RKO (cell line): ENCODE data around the gene CFAP299.
A peak's percentile ranks its signal among the peaks of the same experiment; 100 is the strongest.
"Not testable (repeated sequence)": the region's sequence is repeated elsewhere in the genome, so short reads cannot be mapped to it uniquely, and the experiment has no call there.

Experiments
- DNase-seq: peaks from one replicate; pipeline ENCODE4 v3.0.0-alpha.2; 2016; ENCODE audit warnings: low spot score

Gene CFAP299

GRCh38 chr4:80335554-80336358 is at the start of gene CFAP299:
CFAP299 (plus strand) TSS chr4:80335730.
- no peak for DNase-seq

- no peak for DNase-seq
Observed at GRCh38 chr4:80286451-80286850, 49.1 kb upstream of the CFAP299 start.

- DNase-seq = not testable (repeated sequence)
Observed at GRCh38 chr4:80290665-80291064, 44.9 kb upstream of the CFAP299 start.

- no peak for DNase-seq
Observed at GRCh38 chr4:80294206-80294605, 41.3 kb upstream of the CFAP299 start.

GRCh38 chr4:80295336-80295735 is 40.2 kb upstream of the CFAP299 start:
- no peak for DNase-seq

GRCh38 chr4:80295826-80296225 is 39.7 kb upstream of the CFAP299 start:
- no peak for DNase-seq

GRCh38 chr4:80301884-80302283 is 33.6 kb upstream of the CFAP299 start:
- DNase-seq = no peak

- DNase-seq = no peak
Observed at GRCh38 chr4:80302616-80303223, 32.8 kb upstream of the CFAP299 start.

- peak; percentile 90 for DNase-seq
Observed at GRCh38 chr4:80305466-80305865, 30.1 kb upstream of the CFAP299 start.

- peak; percentile 82 for DNase-seq
Observed at GRCh38 chr4:80306260-80306659, 29.3 kb upstream of the CFAP299 start.

- DNase-seq = peak; percentile 88
Observed at GRCh38 chr4:80307183-80307735, 28.3 kb upstream of the CFAP299 start.

- peak; percentile 95 for DNase-seq
Observed at GRCh38 chr4:80307774-80308465, 27.6 kb upstream of the CFAP299 start.

GRCh38 chr4:80308466-80308822 is 27.1 kb upstream of the CFAP299 start:
- no peak for DNase-seq

GRCh38 chr4:80309294-80310004 is 26.1 kb upstream of the CFAP299 start:
- peak; percentile 96 for DNase-seq

GRCh38 chr4:80311130-80311529 is 24.4 kb upstream of the CFAP299 start:
- no peak for DNase-seq

- no peak for DNase-seq
Observed at GRCh38 chr4:80312124-80312523, 23.4 kb upstream of the CFAP299 start.

- no peak for DNase-seq
Observed at GRCh38 chr4:80313627-80314026, 21.9 kb upstream of the CFAP299 start.

- peak; percentile 51 for DNase-seq
Observed at GRCh38 chr4:80315848-80316247, 19.7 kb upstream of the CFAP299 start.

GRCh38 chr4:80321341-80321740 is 14.2 kb upstream of the CFAP299 start:
- no peak for DNase-seq

GRCh38 chr4:80321776-80322175 is 13.8 kb upstream of the CFAP299 start:
- DNase-seq = no peak

GRCh38 chr4:80322716-80323115 is 12.8 kb upstream of the CFAP299 start:
- DNase-seq = peak; percentile 61

GRCh38 chr4:80324171-80324570 is 11.4 kb upstream of the CFAP299 start:
- DNase-seq = no peak
